Cortex of kidney (tissue), 1 donor: ENCODE data around the gene LMX1A.

Source experiments
- DNase-seq: peaks from one replicate; lab custom pipeline; 2025; lab: John Stamatoyannopoulos, UW

LMX1A gene

GRCh38 chr1:165265196-165265838 lies 91.2 kb downstream of the LMX1A start:
- no peak for DNase-seq

- no peak for DNase-seq
Measured at GRCh38 chr1:165259706-165260428, 96.6 kb downstream of the LMX1A start.

GRCh38 chr1:165259236-165259635 lies 97.3 kb downstream of the LMX1A start:
- DNase-seq: no peak

GRCh38 chr1:165257969-165258459 lies 98.5 kb downstream of the LMX1A start:
- no peak for DNase-seq

GRCh38 chr1:165254896-165255625 lies 101.5 kb downstream of the LMX1A start:
- no peak for DNase-seq

- DNase-seq: no peak
Measured at GRCh38 chr1:165254376-165254775, 102.1 kb downstream of the LMX1A start.

GRCh38 chr1:165253818-165254254 lies 102.7 kb downstream of the LMX1A start:
- DNase-seq: no peak

GRCh38 chr1:165248969-165249571 lies 107.4 kb downstream of the LMX1A start:
- no peak for DNase-seq

- no peak for DNase-seq
Measured at GRCh38 chr1:165241952-165242351, 114.6 kb downstream of the LMX1A start.

- no peak for DNase-seq
Measured at GRCh38 chr1:165241321-165241720, 115.2 kb downstream of the LMX1A start.

- no peak for DNase-seq
Measured at GRCh38 chr1:165240492-165240891, 116.0 kb downstream of the LMX1A start.

GRCh38 chr1:165239873-165240272 lies 116.6 kb downstream of the LMX1A start:
- no peak for DNase-seq

- no peak for DNase-seq
Measured at GRCh38 chr1:165235777-165236291, 120.7 kb downstream of the LMX1A start.

GRCh38 chr1:165235155-165235776 lies 121.2 kb downstream of the LMX1A start:
- DNase-seq: no peak

- DNase-seq: no peak
Measured at GRCh38 chr1:165234149-165234548, 122.4 kb downstream of the LMX1A start.

- DNase-seq: no peak
Measured at GRCh38 chr1:165228676-165229075, 127.8 kb downstream of the LMX1A start.

- DNase-seq: no peak
Measured at GRCh38 chr1:165228111-165228655, 128.3 kb downstream of the LMX1A start.

- no peak for DNase-seq
Measured at GRCh38 chr1:165226326-165226725, 130.2 kb downstream of the LMX1A start.

GRCh38 chr1:165225650-165226049 lies 130.9 kb downstream of the LMX1A start:
- no peak for DNase-seq

- no peak for DNase-seq
Measured at GRCh38 chr1:165225062-165225461, 131.5 kb downstream of the LMX1A start.

- no peak for DNase-seq
Measured at GRCh38 chr1:165224504-165224903, 132.0 kb downstream of the LMX1A start.
